Mucosa of descending colon (tissue), 3 donors: ENCODE data around the gene PTBP3. TPM values are rescaled to one million over a fixed set of nuclear protein-coding genes. Genes with fewer than 3 reads are reported as not detected.

Experiments
- ATAC-seq: fragments of 200-7000 bp; cut with Tn5 transposase; one replicate; pipeline ENCODE4 v1.9.1; 2020; ENCODE audit warnings: mild to moderate bottlenecking, moderate library complexity
- DNase-seq, 3 donors: peaks; one replicate each; pipeline ENCODE4 v3.0.0-alpha.2; 2020
- H3K36me3 ChIP-seq: fragments of 200-600 bp; one replicate; pipeline ENCODE4 v1.8.0; 2021; ENCODE audit warnings: low read depth, mild to moderate bottlenecking
- H3K4me1 ChIP-seq: fragments of 200-600 bp; one replicate; pipeline ENCODE4 v1.8.0; 2021; ENCODE audit warnings: low read depth, mild to moderate bottlenecking
- H3K4me3 ChIP-seq: fragments of 200-600 bp; one replicate; pipeline ENCODE4 v1.8.0; 2021; ENCODE audit warnings: mild to moderate bottlenecking
- H3K9me3 ChIP-seq: fragments of 200-600 bp; one replicate; pipeline ENCODE4 v1.8.0; 2021; ENCODE audit warnings: mild to moderate bottlenecking
- intact Hi-C, 2 donors: fragments of 100-400 bp; cut with DNase I in 1 of 2; cut with micrococcal nuclease in 1 of 2; formaldehyde crosslinking; loops; one replicate each; pipeline versions ENCODE4 v1.11.0 to v1.11.1; 2022; cut with DNase I, micrococcal nuclease
- long read RNA-seq, 2 donors: library from polyadenylated mRNA; unstranded; transcript quantifications; one replicate each; pipeline ENCODE4 v2.0.0, GENCODE V29; 2019 to 2021
- total RNA-seq, 3 donors: library from RNA; stranded (reverse); fragmentation: NEBNext Ultra II Directional in 2 of 3; extraction: Animal tissue kit (Norgen Biotek cat#: 25700) in 2 of 3; gene quantifications; one replicate each; pipeline versions ENCODE4 v1.2.1 to v1.2.4, GENCODE V29; 2021 to 2023
- TF ChIP-seq, protein P1 (sequence below): fragments of 200-600 bp; IDR thresholded peaks from one replicate; pipeline ENCODE4 v1.8.0; 2022; ENCODE audit warnings: antibody characterized with exemption, mild to moderate bottlenecking
- donor health status: DM: no; HTN: no; CAD: no; lungs with moderate emphysema.
- donor health status: DM: no; HTN: no; CAD: no.
- donor health status: DM: no; HTN: yes; CAD: no.

PTBP3 gene, protein sequence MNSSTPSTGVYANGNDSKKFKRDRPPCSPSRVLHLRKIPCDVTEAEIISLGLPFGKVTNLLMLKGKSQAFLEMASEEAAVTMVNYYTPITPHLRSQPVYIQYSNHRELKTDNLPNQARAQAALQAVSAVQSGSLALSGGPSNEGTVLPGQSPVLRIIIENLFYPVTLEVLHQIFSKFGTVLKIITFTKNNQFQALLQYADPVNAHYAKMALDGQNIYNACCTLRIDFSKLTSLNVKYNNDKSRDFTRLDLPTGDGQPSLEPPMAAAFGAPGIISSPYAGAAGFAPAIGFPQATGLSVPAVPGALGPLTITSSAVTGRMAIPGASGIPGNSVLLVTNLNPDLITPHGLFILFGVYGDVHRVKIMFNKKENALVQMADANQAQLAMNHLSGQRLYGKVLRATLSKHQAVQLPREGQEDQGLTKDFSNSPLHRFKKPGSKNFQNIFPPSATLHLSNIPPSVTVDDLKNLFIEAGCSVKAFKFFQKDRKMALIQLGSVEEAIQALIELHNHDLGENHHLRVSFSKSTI
- 100 to 1,000 TPM in 2 of 3 donors, 10 to 100 TPM in 1; 69.3 to 132 (median 125) TPM for total RNA-seq
- long read RNA-seq, donor 1, full-length matches to known transcripts: 2 of 11 reads
- long read RNA-seq, donor 1, partial matches to known transcripts: 0 of 11 reads
- long read RNA-seq, donor 1, other reads (novel, unspliced or antisense): 9 of 11 reads
- long read RNA-seq, donor 2, full-length matches to known transcripts: 1 of 5 reads
- long read RNA-seq, donor 2, partial matches to known transcripts: 2 of 5 reads
- long read RNA-seq, donor 2, other reads (novel, unspliced or antisense): 2 of 5 reads

DNA sequence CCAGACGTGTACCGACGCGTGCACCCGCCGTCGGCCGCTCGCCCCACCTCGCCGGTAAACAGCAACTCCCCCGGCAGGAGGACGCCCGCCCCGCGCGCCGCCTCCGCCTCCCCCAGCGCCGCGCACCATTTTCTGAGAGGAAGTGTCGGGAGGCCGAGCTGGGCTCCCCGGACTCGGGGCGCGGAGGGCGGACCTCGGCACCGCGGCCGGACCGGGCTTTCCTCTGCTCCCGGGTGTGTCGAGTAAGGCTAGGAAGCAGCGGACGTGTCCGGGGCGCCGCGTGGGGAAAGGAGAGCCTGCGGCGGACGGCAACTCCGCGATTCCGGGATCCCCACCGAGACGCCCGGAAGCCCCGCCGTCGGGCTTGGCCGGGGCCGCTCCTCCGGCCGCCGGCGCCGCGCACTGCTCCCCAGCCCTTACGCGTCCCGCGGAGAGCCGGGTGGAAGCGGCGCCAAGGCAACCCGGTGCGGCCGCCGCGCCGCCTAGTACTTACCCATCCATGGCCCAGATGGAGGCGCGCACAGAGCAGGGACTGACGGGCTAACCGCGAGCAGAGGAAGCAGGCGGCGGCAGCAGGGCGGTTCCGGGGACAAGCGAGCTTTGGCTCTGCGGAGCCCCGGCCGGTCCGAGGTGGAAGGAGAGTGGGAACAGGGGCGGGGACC is at the start of gene PTBP3:
PTBP3 (minus strand) TSS at position 643 of the 662 bp plus-strand sequence. CDS start 35,754 bp downstream, outside the sequence.
- TF ChIP-seq, protein P1, sequence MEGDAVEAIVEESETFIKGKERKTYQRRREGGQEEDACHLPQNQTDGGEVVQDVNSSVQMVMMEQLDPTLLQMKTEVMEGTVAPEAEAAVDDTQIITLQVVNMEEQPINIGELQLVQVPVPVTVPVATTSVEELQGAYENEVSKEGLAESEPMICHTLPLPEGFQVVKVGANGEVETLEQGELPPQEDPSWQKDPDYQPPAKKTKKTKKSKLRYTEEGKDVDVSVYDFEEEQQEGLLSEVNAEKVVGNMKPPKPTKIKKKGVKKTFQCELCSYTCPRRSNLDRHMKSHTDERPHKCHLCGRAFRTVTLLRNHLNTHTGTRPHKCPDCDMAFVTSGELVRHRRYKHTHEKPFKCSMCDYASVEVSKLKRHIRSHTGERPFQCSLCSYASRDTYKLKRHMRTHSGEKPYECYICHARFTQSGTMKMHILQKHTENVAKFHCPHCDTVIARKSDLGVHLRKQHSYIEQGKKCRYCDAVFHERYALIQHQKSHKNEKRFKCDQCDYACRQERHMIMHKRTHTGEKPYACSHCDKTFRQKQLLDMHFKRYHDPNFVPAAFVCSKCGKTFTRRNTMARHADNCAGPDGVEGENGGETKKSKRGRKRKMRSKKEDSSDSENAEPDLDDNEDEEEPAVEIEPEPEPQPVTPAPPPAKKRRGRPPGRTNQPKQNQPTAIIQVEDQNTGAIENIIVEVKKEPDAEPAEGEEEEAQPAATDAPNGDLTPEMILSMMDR: no peak
- H3K4me1 ChIP-seq: peaks cover 23% of the 10 kb centered on the region
- peak; percentile 78 for ATAC-seq
- intact Hi-C loops: no loop called here
- no peaks in the 10 kb centered on the region for H3K36me3 ChIP-seq
- no peaks in the 10 kb centered on the region for H3K9me3 ChIP-seq
- peak; percentile 86 to 92 (median 91) for DNase-seq
- peak within 1 kb of the TSS; percentile 99 for H3K4me3 ChIP-seq

DNA sequence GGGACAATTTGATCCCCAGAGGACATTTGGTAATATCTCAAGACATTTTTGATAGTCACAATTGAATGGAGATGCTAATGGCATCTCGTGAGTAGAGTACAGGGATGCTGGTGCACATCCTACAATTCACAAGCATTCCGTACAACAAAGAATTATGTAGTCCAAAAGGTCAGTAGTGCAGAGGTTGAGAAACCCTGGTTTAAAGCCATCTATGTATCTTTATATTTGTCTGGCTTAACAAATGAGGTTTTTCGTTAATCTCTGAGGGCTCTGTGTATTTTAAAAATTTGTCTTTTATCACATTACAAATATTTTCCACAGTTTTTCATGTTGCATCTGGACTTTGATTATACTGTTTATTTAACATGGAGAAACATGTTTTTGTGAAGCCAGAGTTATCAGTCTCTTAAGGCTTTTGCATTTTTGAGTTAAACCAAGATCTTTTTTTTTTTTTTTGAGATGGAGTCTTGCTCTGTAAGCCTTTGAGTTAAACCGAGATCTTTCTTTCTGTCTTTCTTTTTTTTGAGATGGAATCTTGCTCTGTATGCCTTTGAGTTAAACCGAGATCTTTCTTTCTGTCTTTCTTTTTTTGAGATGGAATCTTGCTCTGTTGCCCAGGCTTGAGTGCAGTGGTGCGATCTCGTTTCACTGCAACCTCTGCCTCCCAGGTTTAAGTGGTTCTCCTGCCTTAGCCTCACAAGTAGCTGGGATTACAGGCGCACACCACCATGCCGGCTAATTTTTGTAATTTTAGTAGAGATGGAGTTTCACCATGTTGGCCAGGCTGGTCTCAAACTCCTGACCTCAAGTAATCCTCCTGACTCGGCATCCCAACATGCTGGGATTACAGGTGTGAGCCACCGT is 49.3 kb upstream of the PTBP3 start:
- Histone ChIP-seq H3K4me3 (no peak overlapping the region), H3K36me3 (no peaks in the 10 kb centered on the region), H3K9me3 (no peaks in the 10 kb centered on the region), H3K4me1 (peaks cover 16% of the 10 kb centered on the region)
- ATAC-seq (no peak), DNase-seq (no peak)
- intact Hi-C loops: no loop called here
- TF ChIP-seq, protein P1: no peak

DNA sequence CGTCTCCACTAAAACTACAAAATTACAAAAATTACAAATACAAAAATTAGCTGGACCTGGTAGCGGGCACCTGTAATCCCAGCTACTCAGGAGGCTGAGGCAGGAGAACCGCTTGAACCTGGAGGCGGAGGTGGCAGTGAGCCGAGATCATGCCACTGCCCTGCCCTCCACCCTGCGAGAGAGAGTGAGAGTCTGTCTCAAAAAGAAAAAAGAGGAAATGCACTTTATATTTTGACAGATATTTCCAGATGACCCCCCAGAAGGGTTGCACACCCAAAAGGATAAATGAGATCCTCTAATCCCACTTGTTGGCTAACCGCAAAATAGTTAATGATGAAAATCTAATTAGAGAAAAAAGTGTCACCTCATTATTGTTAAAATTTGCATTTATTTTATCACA is 48.6 kb upstream of the PTBP3 start:
- Histone ChIP-seq H3K9me3 (no peaks in the 10 kb centered on the region), H3K4me3 (no peak overlapping the region), H3K4me1 (peaks cover 21% of the 10 kb centered on the region), H3K36me3 (no peaks in the 10 kb centered on the region)
- ATAC-seq: no peak
- TF ChIP-seq, protein P1: no peak
- intact Hi-C loops: no loop called here
- no peak for DNase-seq

DNA sequence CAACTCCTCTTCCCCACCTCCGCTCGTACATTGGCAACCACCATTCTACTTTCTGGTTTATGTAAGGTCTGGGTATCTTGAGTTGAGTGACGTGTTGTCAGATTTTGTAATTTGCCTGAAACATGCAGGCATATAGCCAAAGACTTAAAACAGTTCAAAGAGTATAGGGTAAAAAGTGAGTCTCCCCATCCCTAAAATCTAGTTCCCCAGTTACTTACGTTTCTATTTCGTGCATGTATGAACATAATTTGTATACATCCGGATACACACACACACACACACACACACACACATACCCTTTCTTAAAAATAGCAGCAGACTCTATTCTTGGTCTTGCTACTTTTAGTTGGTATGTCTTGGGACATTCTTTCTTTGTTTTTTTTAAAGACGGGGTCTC is 47.4 kb upstream of the PTBP3 start:
- no peaks in the 10 kb centered on the region for H3K9me3 ChIP-seq
- TF ChIP-seq, protein P1: no peak
- ATAC-seq (no peak), DNase-seq (no peak)
- intact Hi-C loops: no loop called here
- H3K4me3 ChIP-seq: peak overlapping the region; percentile 36
- peaks cover 21% of the 10 kb centered on the region for H3K4me1 ChIP-seq
- H3K36me3 ChIP-seq: no peaks in the 10 kb centered on the region
